ENCODE data around the gene TAOK1. TPM values are rescaled to one million over a fixed set of nuclear protein-coding genes. Genes with fewer than 3 reads are reported as not detected.
A peak's percentile ranks its signal among the peaks of the same experiment; 100 is the strongest.

TAOK1 gene
- total and polyA plus RNA-seq, 9 of the 15 experiments (the other 6 are each of a cell fraction or from before 2014, with no cell fraction given) = 3.2 to 33.1 (median 16.5) TPM

DNA sequence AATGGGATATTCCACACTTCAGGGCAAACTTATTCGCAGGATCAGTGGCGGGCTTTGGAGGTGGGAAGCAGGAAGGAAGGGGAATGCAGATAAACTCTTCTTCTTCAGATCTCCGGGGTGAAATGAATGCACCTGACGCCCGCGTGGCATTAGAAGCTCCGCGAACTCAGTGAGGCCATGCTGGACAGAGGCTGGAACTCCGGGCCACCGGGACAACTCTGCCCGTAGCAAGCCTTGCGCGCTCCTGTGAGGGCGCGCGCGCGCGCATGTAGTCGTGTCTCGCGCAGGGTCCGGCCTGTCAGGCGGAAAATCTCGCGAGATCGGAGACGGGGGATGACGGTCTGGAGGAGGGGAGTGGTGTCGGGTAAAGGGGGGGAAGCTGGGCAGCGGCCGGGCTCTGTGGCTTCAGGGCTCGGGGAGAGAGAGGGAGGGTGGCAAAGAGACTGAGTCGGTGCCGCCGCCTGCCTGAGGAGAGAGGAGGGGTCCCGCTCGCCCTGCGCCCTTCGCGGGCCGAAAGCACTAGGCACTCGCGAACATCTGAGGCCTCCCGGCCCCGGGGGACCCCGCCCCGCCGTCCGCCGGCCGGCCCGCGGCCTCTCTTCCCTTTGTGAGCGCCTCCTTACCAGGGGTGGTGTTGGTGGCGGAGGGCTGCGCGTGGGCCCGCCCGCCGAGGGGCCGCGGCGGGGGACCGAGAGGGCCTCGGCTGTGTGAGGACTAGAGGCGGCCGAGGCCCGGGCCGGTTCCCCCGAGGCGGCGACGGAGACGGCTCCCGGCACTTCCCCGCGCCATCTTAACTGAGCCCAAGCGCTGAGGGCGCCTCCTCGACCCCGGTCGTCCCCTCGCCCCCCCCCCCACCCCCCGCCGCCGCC, at the start of gene TAOK1 (continued):
- TF ChIP-seq, protein P1, sequence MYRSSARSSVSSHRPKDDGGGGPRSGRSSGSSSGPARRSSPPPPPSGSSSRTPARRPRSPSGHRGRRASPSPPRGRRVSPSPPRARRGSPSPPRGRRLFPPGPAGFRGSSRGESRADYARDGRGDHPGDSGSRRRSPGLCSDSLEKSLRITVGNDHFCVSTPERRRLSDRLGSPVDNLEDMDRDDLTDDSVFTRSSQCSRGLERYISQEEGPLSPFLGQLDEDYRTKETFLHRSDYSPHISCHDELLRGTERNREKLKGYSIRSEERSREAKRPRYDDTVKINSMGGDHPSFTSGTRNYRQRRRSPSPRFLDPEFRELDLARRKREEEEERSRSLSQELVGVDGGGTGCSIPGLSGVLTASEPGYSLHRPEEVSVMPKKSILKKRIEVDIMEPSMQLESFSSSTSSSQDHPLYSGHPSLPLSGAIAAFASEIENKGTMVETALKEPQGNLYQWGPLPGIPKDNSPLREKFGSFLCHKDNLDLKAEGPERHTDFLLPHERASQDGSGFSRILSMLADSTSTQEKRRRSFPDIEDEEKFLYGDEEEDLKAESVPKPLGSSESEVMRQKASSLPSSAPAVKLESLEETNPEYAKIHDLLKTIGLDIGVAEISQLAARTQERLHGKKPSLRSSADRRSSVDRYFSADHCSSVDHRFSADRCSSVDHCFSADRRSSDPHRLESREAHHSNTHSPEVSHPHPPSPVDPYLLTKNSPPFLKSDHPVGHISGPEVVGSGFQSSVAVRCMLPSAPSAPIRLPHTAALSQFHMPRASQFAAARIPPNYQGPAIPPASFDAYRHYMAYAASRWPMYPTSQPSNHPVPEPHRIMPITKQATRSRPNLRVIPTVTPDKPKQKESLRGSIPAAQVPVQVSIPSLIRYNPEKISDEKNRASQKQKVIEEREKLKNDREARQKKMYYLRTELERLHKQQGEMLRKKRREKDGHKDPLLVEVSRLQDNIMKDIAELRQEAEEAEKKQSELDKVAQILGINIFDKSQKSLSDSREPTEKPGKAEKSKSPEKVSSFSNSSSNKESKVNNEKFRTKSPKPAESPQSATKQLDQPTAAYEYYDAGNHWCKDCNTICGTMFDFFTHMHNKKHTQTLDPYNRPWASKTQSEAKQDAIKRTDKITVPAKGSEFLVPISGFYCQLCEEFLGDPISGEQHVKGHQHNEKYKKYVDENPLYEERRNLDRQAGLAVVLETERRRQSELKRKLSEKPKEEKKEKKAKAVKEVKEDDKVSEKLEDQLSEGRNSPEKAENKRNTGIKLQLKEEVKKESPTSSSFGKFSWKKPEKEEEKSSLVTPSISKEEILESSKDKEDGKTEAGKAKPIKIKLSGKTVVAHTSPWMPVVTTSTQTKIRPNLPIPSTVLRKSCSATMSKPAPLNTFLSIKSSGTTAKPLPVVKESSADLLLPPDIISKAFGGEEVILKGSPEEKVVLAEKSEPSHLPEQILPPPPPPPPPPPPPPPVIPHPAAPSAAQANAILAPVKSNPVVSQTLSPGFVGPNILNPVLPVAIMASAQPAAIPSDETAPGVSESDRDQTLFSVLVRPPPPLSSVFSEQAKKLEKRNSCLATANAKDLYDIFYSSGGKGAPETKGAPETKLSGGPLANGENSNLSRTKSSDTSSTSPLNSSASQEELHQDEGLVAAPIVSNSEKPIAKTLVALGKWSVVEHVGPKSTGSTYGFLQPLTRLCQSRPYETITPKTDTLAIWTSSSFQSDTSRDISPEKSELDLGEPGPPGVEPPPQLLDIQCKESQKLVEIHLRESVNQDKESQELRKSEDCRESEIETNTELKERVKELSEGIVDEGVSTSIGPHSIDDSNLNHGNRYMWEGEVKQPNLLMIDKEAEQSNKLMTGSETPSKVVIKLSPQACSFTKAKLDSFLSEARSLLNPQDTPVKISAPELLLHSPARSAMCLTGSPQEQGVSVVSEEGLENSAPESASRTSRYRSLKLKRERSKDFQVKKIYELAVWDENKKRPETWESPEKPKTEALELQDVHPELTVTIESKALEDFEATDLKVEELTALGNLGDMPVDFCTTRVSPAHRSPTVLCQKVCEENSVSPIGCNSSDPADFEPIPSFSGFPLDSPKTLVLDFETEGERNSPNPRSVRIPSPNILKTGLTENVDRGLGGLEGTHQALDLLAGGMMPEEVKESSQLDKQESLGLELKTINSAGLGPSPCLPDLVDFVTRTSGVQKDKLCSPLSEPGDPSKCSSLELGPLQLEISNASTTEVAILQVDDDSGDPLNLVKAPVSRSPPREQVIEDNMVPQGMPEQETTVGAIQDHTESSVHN (IDR thresholded peaks at IDR 0.05; ENCODE audit: borderline replicate concordance in 1 of 2, low read depth in 1 of 2) = no peak
- TF ChIP-seq DACH1 (IDR thresholded peaks at IDR 0.05; ENCODE audit: partially characterized antibody) (no peak), NFXL1 (CRISPR knock-in tag; IDR thresholded peaks at IDR 0.05) (no peak), ZNF232 (CRISPR knock-in tag; IDR thresholded peaks at IDR 0.05) (no peak), SIN3B (IDR thresholded peaks at IDR 0.05; ENCODE audit: low read depth) (peak; percentile 58; the same call in 1 of the 2 replicates), TCF7L2 (IDR thresholded peaks at IDR 0.05; ENCODE audit: low read depth, low read length) (no peak), CREM (IDR thresholded peaks at IDR 0.05; ENCODE audit: low read depth) (peak; percentile 89), ARID2 (IDR thresholded peaks at IDR 0.05) (no peak), ZNF3 (CRISPR knock-in tag; IDR thresholded peaks at IDR 0.05) (no peak), ARNT (IDR thresholded peaks at IDR 0.05) (peak in 1 of 2 experiments; percentile 45; a peak in 1 of 4 replicates), ZNF253 (CRISPR knock-in tag; conservative IDR thresholded peaks at IDR 0.05) (no peak)
- TF ChIP-seq, protein P2, sequence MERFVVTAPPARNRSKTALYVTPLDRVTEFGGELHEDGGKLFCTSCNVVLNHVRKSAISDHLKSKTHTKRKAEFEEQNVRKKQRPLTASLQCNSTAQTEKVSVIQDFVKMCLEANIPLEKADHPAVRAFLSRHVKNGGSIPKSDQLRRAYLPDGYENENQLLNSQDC (CRISPR knock-in tag; IDR thresholded peaks at IDR 0.05) = peak; percentile 43
- TF ChIP-seq, protein P3, sequence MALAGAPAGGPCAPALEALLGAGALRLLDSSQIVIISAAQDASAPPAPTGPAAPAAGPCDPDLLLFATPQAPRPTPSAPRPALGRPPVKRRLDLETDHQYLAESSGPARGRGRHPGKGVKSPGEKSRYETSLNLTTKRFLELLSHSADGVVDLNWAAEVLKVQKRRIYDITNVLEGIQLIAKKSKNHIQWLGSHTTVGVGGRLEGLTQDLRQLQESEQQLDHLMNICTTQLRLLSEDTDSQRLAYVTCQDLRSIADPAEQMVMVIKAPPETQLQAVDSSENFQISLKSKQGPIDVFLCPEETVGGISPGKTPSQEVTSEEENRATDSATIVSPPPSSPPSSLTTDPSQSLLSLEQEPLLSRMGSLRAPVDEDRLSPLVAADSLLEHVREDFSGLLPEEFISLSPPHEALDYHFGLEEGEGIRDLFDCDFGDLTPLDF (CRISPR knock-in tag; IDR thresholded peaks at IDR 0.05) = peak; percentile 52; the same call in 1 of the 2 replicates
- TF ChIP-seq, protein P4, sequence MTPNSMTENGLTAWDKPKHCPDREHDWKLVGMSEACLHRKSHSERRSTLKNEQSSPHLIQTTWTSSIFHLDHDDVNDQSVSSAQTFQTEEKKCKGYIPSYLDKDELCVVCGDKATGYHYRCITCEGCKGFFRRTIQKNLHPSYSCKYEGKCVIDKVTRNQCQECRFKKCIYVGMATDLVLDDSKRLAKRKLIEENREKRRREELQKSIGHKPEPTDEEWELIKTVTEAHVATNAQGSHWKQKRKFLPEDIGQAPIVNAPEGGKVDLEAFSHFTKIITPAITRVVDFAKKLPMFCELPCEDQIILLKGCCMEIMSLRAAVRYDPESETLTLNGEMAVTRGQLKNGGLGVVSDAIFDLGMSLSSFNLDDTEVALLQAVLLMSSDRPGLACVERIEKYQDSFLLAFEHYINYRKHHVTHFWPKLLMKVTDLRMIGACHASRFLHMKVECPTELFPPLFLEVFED (CRISPR knock-in tag; conservative IDR thresholded peaks at IDR 0.05) = peak; percentile 78; the same call in 1 of the 2 replicates
- TF ChIP-seq, protein P5, sequence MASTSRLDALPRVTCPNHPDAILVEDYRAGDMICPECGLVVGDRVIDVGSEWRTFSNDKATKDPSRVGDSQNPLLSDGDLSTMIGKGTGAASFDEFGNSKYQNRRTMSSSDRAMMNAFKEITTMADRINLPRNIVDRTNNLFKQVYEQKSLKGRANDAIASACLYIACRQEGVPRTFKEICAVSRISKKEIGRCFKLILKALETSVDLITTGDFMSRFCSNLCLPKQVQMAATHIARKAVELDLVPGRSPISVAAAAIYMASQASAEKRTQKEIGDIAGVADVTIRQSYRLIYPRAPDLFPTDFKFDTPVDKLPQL (IDR thresholded peaks at IDR 0.05; ENCODE audit: extremely low read depth, insufficient read length) = no peak

Measured in K562 (cell line).